GM12801 (cell line): Measurements from ENCODE around the gene LDLRAD4.

ENCODE experiments used
- CTCF ChIP-seq: IDR thresholded peaks from one replicate; pipeline ENCODE4 v1.5.1; 2011; ENCODE audit warnings: control low read depth; ENCODE audit not compliant: insufficient read length; ENCODE audit errors: extremely low read depth

LDLRAD4 gene

GRCh38 chr18:13448335-13448795, 229.8 kb downstream of the LDLRAD4 start:
- no peak for TF ChIP-seq CTCF

GRCh38 chr18:13449651-13450050, 231.1 kb downstream of the LDLRAD4 start:
- no peak for TF ChIP-seq CTCF

- TF ChIP-seq CTCF: no peak
These were observed 232.0 kb downstream of the LDLRAD4 start for GRCh38 chr18:13450289-13451212.

- no peak for TF ChIP-seq CTCF
These were observed 232.6 kb downstream of the LDLRAD4 start for GRCh38 chr18:13451213-13451540.

GRCh38 chr18:13451661-13452387, 233.3 kb downstream of the LDLRAD4 start:
- no peak for TF ChIP-seq CTCF

GRCh38 chr18:13452388-13452811, 233.8 kb downstream of the LDLRAD4 start:
- no peak for TF ChIP-seq CTCF

- no peak for TF ChIP-seq CTCF
These were observed 234.5 kb downstream of the LDLRAD4 start for GRCh38 chr18:13452871-13453680.
